Hematopoietic multipotent progenitor cell (in vitro differentiated cells): Measurements from ENCODE around the gene STK33. TPM values are rescaled to one million over a fixed set of nuclear protein-coding genes. Genes with fewer than 3 reads are reported as not detected.

Experiments
- DNase-seq, 3 donors: peaks; one replicate each; pipeline ENCODE4 v3.0.0-alpha.2; 2011 to 2015; ENCODE audit warnings: low read depth in 2 of 3, low spot score in 2 of 3
- total RNA-seq: library from RNA; depleted of rRNA; stranded (reverse); fragments of >200 nt; gene quantifications from one replicate; pipeline ENCODE4 v1.2.3, GENCODE V29; 2012

STK33 gene
- 7.3 TPM for total RNA-seq

- DNase-seq: peak in 2 of 3 donors; percentile 66 to 67
Observed at GRCh38 chr11:8593935-8594909, at the start of gene STK33. STK33 (minus strand) TSS chr11:8594228; CDS start chr11:8474905, 119,323 bp downstream.

GRCh38 chr11:8642196-8642841 is 48.3 kb upstream of the STK33 start:
- no peak for DNase-seq

DNA sequence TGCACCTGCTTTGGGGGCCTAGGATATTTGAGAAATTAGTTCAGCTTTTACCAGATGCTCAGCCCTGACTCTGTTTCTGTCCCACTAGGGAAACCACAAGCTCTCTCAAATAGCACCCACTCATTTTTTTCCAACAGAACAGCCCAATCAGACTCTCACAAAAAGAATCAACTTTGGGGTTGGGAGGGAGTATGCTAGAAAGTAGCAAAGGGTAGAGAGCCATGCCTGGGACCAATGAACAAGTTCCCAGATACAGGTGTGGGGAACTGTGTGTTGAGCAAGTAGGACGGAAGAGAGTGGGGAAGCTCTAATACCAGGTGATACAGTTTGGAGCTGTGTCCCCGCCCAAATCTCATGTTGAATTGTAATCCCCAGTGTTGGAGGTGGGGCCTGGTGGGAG is 47.3 kb upstream of the STK33 start:
- no peak for DNase-seq

- no peak for DNase-seq
Observed at GRCh38 chr11:8640267-8640906, 46.4 kb upstream of the STK33 start.

DNA sequence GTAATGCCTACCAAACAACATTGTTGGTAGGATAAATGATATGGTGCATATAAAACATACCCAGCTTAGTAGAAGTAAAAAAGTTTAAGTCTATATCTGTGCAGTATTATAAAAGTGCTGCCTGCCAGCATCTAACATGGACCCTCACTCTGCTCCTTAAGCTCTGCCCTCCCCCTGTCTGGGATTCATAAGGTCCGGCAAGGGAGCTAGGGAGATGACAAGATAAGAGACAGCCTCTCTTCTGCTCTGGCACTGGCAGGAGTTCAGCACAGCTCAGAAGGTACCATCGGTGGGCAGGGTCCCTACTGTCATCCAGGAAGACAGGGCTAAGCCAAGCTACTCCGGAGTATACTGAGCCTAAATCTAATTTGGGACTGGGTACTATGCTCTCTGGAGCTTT is 45.6 kb upstream of the STK33 start:
- DNase-seq: no peak

DNA sequence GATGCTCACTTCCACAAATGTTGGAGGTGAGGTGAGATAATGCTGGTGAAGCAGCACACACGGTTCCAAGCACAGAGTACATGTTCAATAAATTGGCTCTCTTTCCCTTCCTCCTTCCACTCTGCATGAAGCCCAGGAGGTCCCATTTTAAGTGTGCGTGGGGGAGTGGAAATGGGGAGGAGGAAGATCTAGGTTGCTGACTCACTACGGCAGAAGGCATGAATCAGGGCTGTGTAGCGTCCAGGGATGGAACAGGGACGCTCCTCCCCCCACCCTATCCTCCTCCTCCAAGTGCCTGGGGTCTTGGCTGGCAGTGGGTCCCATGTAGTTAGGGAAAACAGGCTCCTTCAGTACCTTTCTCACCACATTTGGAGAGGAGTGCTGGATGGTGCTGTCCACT is 44.3 kb upstream of the STK33 start:
- DNase-seq: no peak

- DNase-seq: no peak
Observed at GRCh38 chr11:8636127-8636526, 42.1 kb upstream of the STK33 start.

GRCh38 chr11:8634498-8634897 is 40.5 kb upstream of the STK33 start:
- no peak for DNase-seq

GRCh38 chr11:8631395-8632118 is 37.5 kb upstream of the STK33 start:
- no peak for DNase-seq

- no peak for DNase-seq
Observed at GRCh38 chr11:8624698-8625097, 30.7 kb upstream of the STK33 start.

- no peak for DNase-seq
Observed at GRCh38 chr11:8621147-8621546, 27.1 kb upstream of the STK33 start.

DNA sequence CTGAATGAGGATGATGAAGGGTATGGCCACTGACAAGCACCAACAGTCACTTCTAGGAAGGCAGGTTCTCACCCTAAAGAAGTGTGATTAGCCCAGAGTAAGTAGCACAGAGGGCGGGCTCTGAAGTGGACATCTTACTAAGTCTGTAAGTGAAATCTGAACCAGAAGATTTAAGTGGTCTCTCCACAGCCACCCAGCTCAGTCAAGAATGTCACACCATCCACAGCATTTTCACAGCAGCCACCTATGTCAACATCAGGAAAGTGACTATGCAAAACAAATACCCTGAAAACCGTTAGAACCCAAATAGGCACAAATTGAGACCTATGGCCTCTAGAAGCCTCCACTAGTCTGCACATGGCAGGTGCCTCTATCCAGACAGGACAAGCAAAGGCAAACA is 23.0 kb upstream of the STK33 start:
- DNase-seq: no peak

DNA sequence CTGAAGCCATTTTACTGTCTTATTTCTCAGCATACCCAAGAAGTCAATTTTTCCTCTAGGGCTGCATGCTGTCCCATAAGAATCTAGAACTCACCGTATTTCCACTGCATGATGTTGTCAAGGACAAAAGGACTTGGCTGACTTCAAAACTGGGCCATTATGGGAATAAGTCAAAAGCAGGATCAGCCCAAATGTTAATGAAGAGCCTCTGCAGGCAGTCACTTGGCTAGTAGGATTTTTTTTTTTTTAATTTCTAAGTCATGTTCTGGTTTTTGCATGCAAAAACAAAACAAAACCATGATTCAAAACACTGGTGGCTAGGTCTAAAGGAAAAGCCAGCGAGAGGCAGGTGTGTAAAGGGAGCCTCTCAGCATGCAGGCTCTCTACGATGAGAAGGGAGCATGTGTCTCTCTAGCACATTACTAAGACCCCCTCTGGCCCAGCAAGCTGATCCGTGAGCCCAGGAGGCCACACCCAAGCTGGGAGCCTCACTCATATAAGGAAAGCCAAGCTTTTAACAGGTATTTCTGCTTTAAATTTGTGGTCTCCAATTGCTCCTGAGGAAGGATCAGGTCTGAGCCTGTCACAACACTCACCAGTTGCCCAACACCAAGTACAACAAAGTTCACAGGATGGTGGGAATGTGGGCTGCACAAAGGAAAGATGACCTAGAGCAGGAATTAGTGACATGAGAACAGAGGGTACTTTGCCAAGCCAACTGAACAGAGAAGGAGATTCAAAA is 21.4 kb upstream of the STK33 start:
- DNase-seq: no peak

- DNase-seq: no peak
Observed at GRCh38 chr11:8614497-8614896, 20.5 kb upstream of the STK33 start.

DNA sequence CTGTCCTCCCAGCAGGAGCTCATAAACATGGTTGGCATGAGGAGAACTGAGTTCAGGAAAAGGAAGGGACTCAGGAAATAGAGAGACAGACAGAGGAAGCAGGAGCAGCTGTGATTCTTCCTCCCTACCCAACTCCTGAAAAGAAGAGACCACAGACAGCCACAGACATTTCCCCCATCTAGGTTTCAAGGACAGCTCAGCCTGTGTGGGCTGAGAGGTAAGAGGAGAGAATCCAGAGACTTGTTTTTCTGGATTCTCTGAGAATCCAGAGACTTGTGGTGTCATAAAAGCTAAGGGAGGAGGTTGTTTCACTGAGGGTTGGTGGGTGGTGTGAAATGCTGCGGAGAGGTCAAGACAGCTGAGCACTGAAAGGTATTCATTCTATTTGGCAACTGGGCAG is 19.0 kb upstream of the STK33 start:
- DNase-seq: no peak

DNA sequence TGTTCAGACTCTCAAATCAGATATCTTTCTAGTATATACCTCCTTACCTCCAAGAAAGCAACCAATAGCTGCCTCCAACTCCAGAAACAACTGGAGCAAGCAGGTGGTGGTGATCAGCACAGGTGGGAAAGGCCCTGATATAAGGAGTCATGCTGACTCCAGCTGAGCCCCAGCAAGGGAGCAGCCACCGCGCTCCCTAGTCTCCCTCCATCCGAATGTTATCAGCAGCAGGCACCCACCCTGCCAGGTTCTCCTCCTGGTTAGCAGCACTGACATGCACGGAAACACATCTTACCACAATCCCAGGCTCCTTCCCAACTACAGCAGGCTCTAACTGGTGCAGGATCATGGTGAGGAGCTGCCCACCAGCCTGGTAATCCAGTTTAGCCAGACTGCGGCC is 18.5 kb upstream of the STK33 start:
- no peak for DNase-seq

GRCh38 chr11:8610532-8611116 is 16.6 kb upstream of the STK33 start:
- peak in 1 of 3 donors; percentile 42 for DNase-seq

DNA sequence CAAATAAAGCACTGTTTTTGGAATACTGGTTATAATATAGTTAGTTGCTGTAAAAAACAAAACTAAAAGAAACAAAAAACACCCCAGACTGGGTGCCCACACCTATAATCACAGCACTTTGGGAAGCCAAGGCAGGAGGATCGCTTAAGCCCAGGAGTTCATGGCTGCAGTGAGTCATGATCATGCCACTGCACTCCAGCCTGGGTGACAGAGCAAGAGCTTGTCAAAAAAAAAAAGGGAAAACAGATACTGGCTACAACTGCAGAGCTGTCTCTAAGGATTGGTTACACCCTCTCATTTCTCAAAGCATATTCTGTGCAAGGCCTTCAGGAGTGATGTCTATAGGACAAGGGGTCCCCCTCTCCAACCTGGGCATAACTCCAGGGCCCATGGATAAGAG is 14.6 kb upstream of the STK33 start:
- no peak for DNase-seq

DNA sequence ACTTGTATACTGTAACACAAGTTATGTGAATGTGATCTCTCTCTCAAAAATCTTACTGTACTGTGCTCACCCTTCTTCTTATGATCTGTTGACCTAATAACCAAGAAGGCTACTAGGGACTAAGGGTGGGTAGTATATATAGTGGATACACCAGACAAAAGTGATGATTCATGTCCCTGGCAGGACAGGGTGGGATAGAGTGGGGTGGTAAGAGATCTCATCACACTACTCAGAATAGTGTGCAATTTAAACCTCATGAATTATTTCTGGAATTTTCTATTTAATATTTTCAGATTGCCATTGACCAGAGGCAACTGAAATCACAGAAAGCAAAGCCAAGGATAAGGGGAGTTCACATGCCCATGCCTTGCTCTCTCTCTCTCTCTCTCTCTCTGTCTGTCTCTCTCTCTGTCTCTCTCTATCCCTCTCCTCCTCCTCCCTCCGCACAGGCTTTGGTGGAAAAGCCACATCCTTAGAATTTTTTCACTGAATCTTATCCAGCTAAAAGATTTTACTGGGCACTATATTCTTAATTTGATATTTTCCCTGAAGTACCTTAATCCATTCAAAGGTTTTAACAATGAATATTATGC is 12.0 kb upstream of the STK33 start:
- DNase-seq: no peak
